Activated naive CD4-positive, alpha-beta T cell (primary cell): ENCODE measurements around the gene TRIM44.

Experiments
- DNase-seq, 4 experiments: peaks; one replicate each; lab custom pipeline; 2025; lab: John Stamatoyannopoulos, UW

TRIM44 gene

GRCh38 chr11:35791088-35791958, 128.7 kb downstream of the TRIM44 start:
- no peak for DNase-seq

GRCh38 chr11:35792148-35792845, 129.7 kb downstream of the TRIM44 start:
- DNase-seq, result no peak

GRCh38 chr11:35792846-35793192, 130.2 kb downstream of the TRIM44 start:
- DNase-seq, result no peak

GRCh38 chr11:35794333-35794732, 131.8 kb downstream of the TRIM44 start:
- DNase-seq, result no peak

- DNase-seq, result no peak
Observed at GRCh38 chr11:35794850-35795249, 132.3 kb downstream of the TRIM44 start.

GRCh38 chr11:35796562-35796961, 134.0 kb downstream of the TRIM44 start:
- no peak for DNase-seq

GRCh38 chr11:35798423-35798822, 135.8 kb downstream of the TRIM44 start:
- no peak for DNase-seq

GRCh38 chr11:35798983-35799382, 136.4 kb downstream of the TRIM44 start:
- no peak for DNase-seq

- DNase-seq, result no peak
Observed at GRCh38 chr11:35799655-35800054, 137.1 kb downstream of the TRIM44 start.

GRCh38 chr11:35800970-35801953, 138.7 kb downstream of the TRIM44 start:
- no peak for DNase-seq

- DNase-seq, result no peak
Observed at GRCh38 chr11:35802221-35802620, 139.6 kb downstream of the TRIM44 start.

GRCh38 chr11:35802672-35803071, 140.1 kb downstream of the TRIM44 start:
- no peak for DNase-seq

- DNase-seq, result no peak
Observed at GRCh38 chr11:35803115-35803514, 140.5 kb downstream of the TRIM44 start.

GRCh38 chr11:35804451-35805040, 142.0 kb downstream of the TRIM44 start:
- no peak for DNase-seq

GRCh38 chr11:35809561-35809960, 147.0 kb downstream of the TRIM44 start:
- no peak for DNase-seq

- DNase-seq, result no peak
Observed at GRCh38 chr11:35810045-35810645, 147.6 kb downstream of the TRIM44 start.

- no peak for DNase-seq
Observed at GRCh38 chr11:35811783-35812182, 149.2 kb downstream of the TRIM44 start.

- no peak for DNase-seq
Observed at GRCh38 chr11:35812828-35813227, 150.3 kb downstream of the TRIM44 start.

GRCh38 chr11:35814081-35814695, 151.6 kb downstream of the TRIM44 start:
- DNase-seq, result no peak

GRCh38 chr11:35814720-35815305, 152.2 kb downstream of the TRIM44 start:
- no peak for DNase-seq
